IMR-90 (cell line): ENCODE measurements around the gene CACNA2D4. TPM values are rescaled to one million over a fixed set of nuclear protein-coding genes. Genes with fewer than 3 reads are reported as not detected.

Source experiments
- ATAC-seq: fragments of 200-7000 bp; cut with Tn5 transposase; 2 replicates; pipeline ENCODE4 v1.9.1; 2020; ENCODE audit warnings: low read depth, mild to moderate bottlenecking, moderate library complexity
- BruUV-seq: library from RNA; stranded (reverse); fragments of 400-500 nt; replicated peaks from 2 replicates; lab custom pipeline; 2021; lab: Mats Ljungman, UMichigan
- CTCF ChIA-PET: fragments of 300-600 bp; formaldehyde crosslinking; extraction: SDS; loops from one replicate; lab custom pipeline; 2021; ENCODE audit warnings: antibody characterized with exemption; lab: Yijun Ruan, JAX
- POLR2A ChIA-PET: fragments of 300-600 bp; sonication (Branson Sonifier 250); formaldehyde crosslinking; loops from one replicate; lab custom pipeline; 2022; ENCODE audit warnings: antibody characterized with exemption; ENCODE audit not compliant: unreplicated experiment; lab: Charles Lee
- DNase-seq: peaks from one replicate; pipeline ENCODE4 v3.0.0; 2013
- H2AFZ ChIP-seq: replicated peaks from 2 replicates; pipeline ENCODE3; 2013; ENCODE audit warnings: low read length, mild to moderate bottlenecking; ENCODE audit not compliant: poor library complexity
- H2AK5ac ChIP-seq: 2 replicates; pipeline ENCODE4 v1.6.1; 2013; ENCODE audit warnings: low read depth, low read length, inconsistent platforms
- H2AK9ac ChIP-seq: replicated peaks from 2 replicates; pipeline ENCODE3; 2013; ENCODE audit warnings: mild to moderate bottlenecking, low read depth, low read length, moderate library complexity; ENCODE audit not compliant: poor library complexity
- H2BK120ac ChIP-seq: 2 replicates; pipeline ENCODE4 v1.6.1; 2013; ENCODE audit warnings: low read depth, low read length, inconsistent platforms
- H2BK15ac ChIP-seq: 3 replicates; pipeline ENCODE4 v1.6.1; 2013; ENCODE audit warnings: low read depth, low read length, inconsistent platforms
- H2BK20ac ChIP-seq: 2 replicates; pipeline ENCODE4 v1.6.1; 2013; ENCODE audit warnings: low read depth, mild to moderate bottlenecking, inconsistent platforms, low read length, moderate library complexity
- H2BK5ac ChIP-seq: 2 replicates; pipeline ENCODE4 v1.6.1; 2013; ENCODE audit warnings: mild to moderate bottlenecking, low read depth, low read length, inconsistent platforms; ENCODE audit not compliant: poor library complexity, severe bottlenecking
- H3K14ac ChIP-seq: replicated peaks from 2 replicates; pipeline ENCODE4 v1.6.1; 2013; ENCODE audit warnings: low read depth, low read length, inconsistent platforms
- H3K18ac ChIP-seq: 2 replicates; pipeline ENCODE4 v1.6.1; 2013; ENCODE audit warnings: low read depth, low read length, control low read depth
- H3K23ac ChIP-seq: 2 replicates; pipeline ENCODE4 v1.6.1; 2013; ENCODE audit warnings: low read depth, low read length, inconsistent platforms
- H3K27ac ChIP-seq: 2 replicates; pipeline ENCODE4 v1.5.1; 2013; ENCODE audit warnings: mild to moderate bottlenecking, control low read depth, low read length; ENCODE audit not compliant: insufficient read depth
- H3K27me3 ChIP-seq: 2 replicates; pipeline ENCODE4 v1.6.1; 2013; ENCODE audit warnings: low read length; ENCODE audit not compliant: control insufficient read depth, insufficient read depth
- H3K36me3 ChIP-seq: 2 replicates; pipeline ENCODE4 v1.6.1; 2013; ENCODE audit warnings: low read length, mixed read lengths; ENCODE audit not compliant: control insufficient read depth, insufficient read depth
- H3K4ac ChIP-seq: 2 replicates; pipeline ENCODE4 v1.6.1; 2013; ENCODE audit warnings: low read depth, low read length, inconsistent platforms
- H3K4me1 ChIP-seq: 2 replicates; pipeline ENCODE4 v1.6.1; 2013; ENCODE audit warnings: low read length, mixed read lengths; ENCODE audit not compliant: control insufficient read depth, insufficient read depth
- H3K4me2 ChIP-seq: 2 replicates; pipeline ENCODE4 v1.6.1; 2013; ENCODE audit warnings: low read depth, mild to moderate bottlenecking, control low read depth, low read length, moderate library complexity
- H3K4me3 ChIP-seq: 2 replicates; pipeline ENCODE4 v1.5.1; 2013; ENCODE audit warnings: low read depth, mild to moderate bottlenecking, control low read depth, low read length, moderate library complexity; ENCODE audit not compliant: insufficient read depth
- H3K56ac ChIP-seq: 2 replicates; pipeline ENCODE4 v1.6.1; 2013; ENCODE audit warnings: low read length, inconsistent platforms; ENCODE audit not compliant: insufficient read depth; ENCODE audit errors: extremely low read depth
- H3K79me1 ChIP-seq, 2 experiments: 2 replicates each; pipeline ENCODE4 v1.6.1; 2013; ENCODE audit warnings: low read length in 2 of 2, inconsistent platforms in 1 of 2, low read depth in 1 of 2
- H3K9ac ChIP-seq: 2 replicates; pipeline ENCODE4 v1.6.1; 2013; ENCODE audit warnings: low read depth, low read length, control low read depth
- H3K9me1 ChIP-seq: 2 replicates; pipeline ENCODE4 v1.6.1; 2013; ENCODE audit warnings: low read length, inconsistent platforms; ENCODE audit not compliant: insufficient read depth
- H3K9me3 ChIP-seq: 2 replicates; pipeline ENCODE4 v1.6.1; 2013; ENCODE audit warnings: low read length; ENCODE audit not compliant: control insufficient read depth, insufficient read depth
- H4K20me1 ChIP-seq: 2 replicates; pipeline ENCODE4 v1.6.1; 2013; ENCODE audit warnings: low read length, inconsistent platforms; ENCODE audit not compliant: insufficient read depth
- H4K5ac ChIP-seq: 2 replicates; pipeline ENCODE4 v1.6.1; 2013; ENCODE audit warnings: mild to moderate bottlenecking, low read depth, low read length, control low read depth
- H4K8ac ChIP-seq, 2 experiments: 2 replicates each; pipeline ENCODE4 v1.6.1; 2013; ENCODE audit warnings: low read depth in 2 of 2, low read length in 2 of 2, control low read depth in 1 of 2, inconsistent platforms in 1 of 2
- H4K91ac ChIP-seq: 2 replicates; pipeline ENCODE4 v1.6.1; 2013; ENCODE audit warnings: low read depth, low read length, inconsistent platforms; ENCODE audit not compliant: insufficient read depth
- BHLHE40 ChIP-seq: fragments of 150-350 bp; IDR thresholded peaks from 2 replicates; pipeline ENCODE4 v1.6.1; 2016; ENCODE audit warnings: mild to moderate bottlenecking, low read depth, low read length
- ELK1 ChIP-seq: fragments of 150-350 bp; IDR thresholded peaks from 2 replicates; pipeline ENCODE4 v1.6.1; 2016; ENCODE audit warnings: low read depth, mild to moderate bottlenecking, low read length, moderate library complexity, borderline replicate concordance
- FOS ChIP-seq: fragments of 150-350 bp; IDR thresholded peaks from 2 replicates; pipeline ENCODE4 v1.6.1; 2016; ENCODE audit warnings: low read depth, low read length
- MAFK ChIP-seq: IDR thresholded peaks from 2 replicates; pipeline ENCODE4 v1.6.1; 2012; ENCODE audit warnings: low read depth, low read length, improper control_type of control experiment
- MAZ ChIP-seq: IDR thresholded peaks from 2 replicates; pipeline ENCODE4 v1.6.1; 2012; ENCODE audit warnings: low read depth, mild to moderate bottlenecking, low read length, improper control_type of control experiment, moderate library complexity, borderline replicate concordance
- POLR2A ChIP-seq: IDR thresholded peaks from 2 replicates; pipeline ENCODE4 v1.6.1; 2012; ENCODE audit warnings: mild to moderate bottlenecking, low read depth, low read length
- RAD21 ChIP-seq: IDR thresholded peaks from 2 replicates; pipeline ENCODE4 v1.6.1; 2012; ENCODE audit warnings: low read length, improper control_type of control experiment
- RCOR1 ChIP-seq: IDR thresholded peaks from 2 replicates; pipeline ENCODE4 v1.6.1; 2012; ENCODE audit warnings: mild to moderate bottlenecking, low read length, improper control_type of control experiment; ENCODE audit not compliant: insufficient replicate concordance
- RFX5 ChIP-seq: IDR thresholded peaks from 2 replicates; pipeline ENCODE4 v1.8.0; 2012; ENCODE audit warnings: low read depth, mild to moderate bottlenecking, low read length, moderate library complexity
- USF2 ChIP-seq: fragments of 150-350 bp; IDR thresholded peaks from 2 replicates; pipeline ENCODE4 v1.6.1; 2017; ENCODE audit warnings: mild to moderate bottlenecking, antibody characterized with exemption, low read length, low read depth
- WGBS, 2 experiments: methylation state at CpG; one replicate each; pipeline versions ENCODE4 v1.1.5 to v1.1.7; 2013; ENCODE audit warnings: missing lambda C conversion rate in 2 of 2; ENCODE audit not compliant: insufficient read length in 1 of 2; ENCODE audit errors: extremely low coverage in 2 of 2; 5-methylcytosine and 5-hydroxymethylcytosine counted together
- dilution Hi-C: fragments of 300-500 bp; cut with HindIII; formaldehyde crosslinking; loops from one replicate; pipeline ENCODE4 v1.14.3; 2018; ENCODE audit warnings: low sequenced_read_pairs; ENCODE audit not compliant: unreplicated experiment
- in situ Hi-C: fragments of 300-500 bp; cut with MboI; formaldehyde crosslinking; loops from 3 replicates; pipeline ENCODE4 v1.14.3; 2019; ENCODE audit warnings: low sequenced_read_pairs, inconsistent platforms, mixed read lengths
- intact Hi-C: fragments of 100-400 bp; cut with micrococcal nuclease; formaldehyde crosslinking; loops from 2 replicates; pipeline ENCODE4 v1.10.0; 2022
- polyA plus RNA-seq, 3 experiments: library from polyadenylated mRNA; depleted of rRNA; stranded (reverse); fragments of >200 nt; gene quantifications; 2 replicates each; pipeline ENCODE4 v1.2.3, GENCODE V29; 2012; ENCODE audit warnings: low replicate concordance in 1 of 3
- total RNA-seq: library from RNA; depleted of rRNA; stranded (reverse); fragments of >200 nt; gene quantifications from 2 replicates; pipeline ENCODE4 v1.2.3, GENCODE V29; 2012
- TF ChIP-seq, protein P1 (sequence below): conservative IDR thresholded peaks from 2 replicates; pipeline ENCODE4 v1.5.1; 2012; ENCODE audit warnings: mild to moderate bottlenecking, low read depth, low read length, improper control_type of control experiment

CACNA2D4 gene
- total and polyA plus RNA-seq, 2 of the 4 experiments (the other 2 are of a cell fraction) = 0.18 to 0.22 TPM

- no peaks in the 10 kb centered on the region for H3K9me1 ChIP-seq
- H3K23ac ChIP-seq = no peak overlapping the region
- no peak overlapping the region for H4K91ac ChIP-seq
- H2BK15ac ChIP-seq = no peak overlapping the region
- H2BK120ac ChIP-seq = no peak overlapping the region
- peaks cover 23% of the 10 kb centered on the region for H3K9me3 ChIP-seq
- H2AK5ac ChIP-seq = no peak overlapping the region
- TF ChIP-seq RCOR1 (no peak), ELK1 (no peak), RFX5 (no peak), MAZ (no peak), RAD21 (no peak), BHLHE40 (no peak), MAFK (no peak), USF2 (no peak), FOS (no peak), POLR2A (no peak)
- TF ChIP-seq, protein P1, sequence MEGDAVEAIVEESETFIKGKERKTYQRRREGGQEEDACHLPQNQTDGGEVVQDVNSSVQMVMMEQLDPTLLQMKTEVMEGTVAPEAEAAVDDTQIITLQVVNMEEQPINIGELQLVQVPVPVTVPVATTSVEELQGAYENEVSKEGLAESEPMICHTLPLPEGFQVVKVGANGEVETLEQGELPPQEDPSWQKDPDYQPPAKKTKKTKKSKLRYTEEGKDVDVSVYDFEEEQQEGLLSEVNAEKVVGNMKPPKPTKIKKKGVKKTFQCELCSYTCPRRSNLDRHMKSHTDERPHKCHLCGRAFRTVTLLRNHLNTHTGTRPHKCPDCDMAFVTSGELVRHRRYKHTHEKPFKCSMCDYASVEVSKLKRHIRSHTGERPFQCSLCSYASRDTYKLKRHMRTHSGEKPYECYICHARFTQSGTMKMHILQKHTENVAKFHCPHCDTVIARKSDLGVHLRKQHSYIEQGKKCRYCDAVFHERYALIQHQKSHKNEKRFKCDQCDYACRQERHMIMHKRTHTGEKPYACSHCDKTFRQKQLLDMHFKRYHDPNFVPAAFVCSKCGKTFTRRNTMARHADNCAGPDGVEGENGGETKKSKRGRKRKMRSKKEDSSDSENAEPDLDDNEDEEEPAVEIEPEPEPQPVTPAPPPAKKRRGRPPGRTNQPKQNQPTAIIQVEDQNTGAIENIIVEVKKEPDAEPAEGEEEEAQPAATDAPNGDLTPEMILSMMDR = no peak
- H3K4ac ChIP-seq = no peak overlapping the region
- intact Hi-C loops = no loop called here
- H3K27ac ChIP-seq = no peak overlapping the region
- no peak overlapping the region for H3K9ac ChIP-seq
- H3K36me3 ChIP-seq = no peaks in the 10 kb centered on the region
- H3K79me1 ChIP-seq = no peaks in the 10 kb centered on the region
- H2AFZ ChIP-seq = no peak overlapping the region
- dilution Hi-C loops = no loop called here
- H3K4me2 ChIP-seq = no peak overlapping the region
- ChIA-PET CTCF (no interaction called here), POLR2A (no interaction called here)
- H2AK9ac ChIP-seq = no peak overlapping the region
- BruUV-seq = no TSS peak
- no peak overlapping the region for H3K18ac ChIP-seq
- H4K20me1 ChIP-seq = no peaks in the 10 kb centered on the region
- no peak overlapping the region for H3K56ac ChIP-seq
- in situ Hi-C loops = no loop called here
- no peaks in the 10 kb centered on the region for H3K4me1 ChIP-seq
- no peak for DNase-seq
- H3K27me3 ChIP-seq = peaks cover 32% of the 10 kb centered on the region
- no peak overlapping the region for H4K5ac ChIP-seq
- no peak overlapping the region for H3K4me3 ChIP-seq
- H2BK20ac ChIP-seq = no peak overlapping the region
- no peak overlapping the region for H2BK5ac ChIP-seq
- WGBS, 2 experiments = no CpG with 5 or more reads among the region's 11 CpGs
- ATAC-seq = no peak
- no peak overlapping the region for H3K14ac ChIP-seq
- no peak overlapping the region for H4K8ac ChIP-seq
These were observed 60.0 kb downstream of the CACNA2D4 start for GRCh38 chr12:1858456-1858855.
